Measurements from ENCODE around the gene DCP1B. TPM values are rescaled to one million over a fixed set of nuclear protein-coding genes. Genes with fewer than 3 reads are reported as not detected.

Gene DCP1B
- total and polyA plus RNA-seq, 2 donors (not counting 3 experiments of a cell fraction or from before 2014, with no cell fraction given): 11.2 to 19.8 TPM

DNA sequence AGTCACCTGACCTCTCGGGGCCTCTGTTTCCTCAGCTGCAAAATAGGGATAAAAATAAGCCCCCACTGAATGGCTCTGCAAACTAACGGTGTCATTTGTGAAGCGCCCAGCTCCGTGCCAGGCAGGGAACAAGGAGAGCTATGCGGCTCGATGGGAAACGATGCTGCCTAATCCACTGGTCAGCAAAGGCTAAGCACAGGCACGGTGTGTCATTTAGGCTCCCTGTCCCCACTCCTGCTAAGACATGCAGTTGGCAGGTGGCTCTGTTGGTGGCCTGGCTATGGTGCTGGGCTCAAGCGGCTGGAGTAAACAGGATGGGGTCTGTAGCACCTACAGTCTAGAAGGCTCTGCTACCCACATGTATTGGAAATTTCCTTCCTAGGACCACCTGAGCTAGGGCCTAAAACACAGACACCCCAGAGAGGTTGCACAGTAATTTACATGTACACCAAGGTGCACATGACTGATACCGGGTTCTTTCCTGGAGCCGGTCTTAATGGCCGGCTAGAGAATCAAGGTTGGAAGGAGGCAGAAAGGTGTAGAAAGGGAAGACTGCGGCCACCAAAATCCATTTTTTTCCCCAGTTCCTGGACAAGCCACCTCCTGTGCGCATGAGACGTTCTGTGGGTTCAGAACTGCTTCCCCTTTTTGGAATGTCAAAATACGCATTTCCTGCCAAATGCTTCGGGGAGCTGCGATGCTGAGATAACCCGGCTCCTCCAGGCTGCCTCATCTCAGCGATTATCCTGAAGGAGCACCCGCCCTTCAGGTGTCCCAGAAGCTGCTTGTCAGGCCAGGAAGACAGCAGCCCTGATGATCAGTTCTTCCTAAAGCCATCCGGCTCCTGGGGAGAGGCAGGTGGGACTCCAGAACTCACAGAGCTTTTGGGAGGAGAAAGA is 86.8 kb downstream of the DCP1B start:
- dilution Hi-C loops (cut with MboI; ENCODE audit: extremely low pct_ligation_motif_present, low sequenced_read_pairs): no loop called here

More for the DNA sequence above, 86.8 kb downstream of the DCP1B start:
- no peaks in the 10 kb centered on the region for H3K9me3 ChIP-seq (replicated peaks; ENCODE audit: control insufficient read depth, insufficient read depth, low read length)
- DNase-seq (ENCODE audit: low read depth, low spot score): no peak
- peaks cover 1 to 3% of the 10 kb centered on the region in 2 experiments for H3K27me3 ChIP-seq (ENCODE audit: control insufficient read depth in 2 of 2, insufficient read depth in 2 of 2, low read length in 2 of 2)
- no peaks in the 10 kb centered on the region for H3K9me1 ChIP-seq (replicated peaks; ENCODE audit: control insufficient read depth, extremely low read depth, insufficient read depth, low read length)
- no peak for FAIRE-seq
- POLR2A ChIA-PET: no interaction called here
- H3K36me3 ChIP-seq (ENCODE audit: control insufficient read depth in 2 of 2, extremely low read depth in 1 of 2, insufficient read depth in 2 of 2, low read length in 2 of 2): no peaks in the 10 kb centered on the region
- no TSS peak for BruUV-seq (replicated peaks)
- no peak overlapping the region for H2AFZ ChIP-seq (ENCODE audit: low read depth, low read length)
- H3K4me1 ChIP-seq (ENCODE audit: control insufficient read depth, extremely low read depth, insufficient read depth, low read length): no peaks in the 10 kb centered on the region
- no peaks in the 10 kb centered on the region for H4K20me1 ChIP-seq (replicated peaks; ENCODE audit: control insufficient read depth, extremely low read depth, insufficient read depth, low read length)
- no peak overlapping the region for H3K4me2 ChIP-seq (ENCODE audit: insufficient read depth, low read length)
- CTCF ChIA-PET: interaction anchor here (1.7 kb wide), 1 partner anchor 23 kb away, joined by 4 read pairs; no protein-coding TSS in a partner anchor
- TF ChIP-seq, protein P1, sequence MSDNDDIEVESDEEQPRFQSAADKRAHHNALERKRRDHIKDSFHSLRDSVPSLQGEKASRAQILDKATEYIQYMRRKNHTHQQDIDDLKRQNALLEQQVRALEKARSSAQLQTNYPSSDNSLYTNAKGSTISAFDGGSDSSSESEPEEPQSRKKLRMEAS (IDR thresholded peaks at IDR 0.05; ENCODE audit: insufficient read depth, insufficient read length): no peak
- TF ChIP-seq MYC (IDR thresholded peaks at IDR 0.05; ENCODE audit: low read depth, low read length) (no peak), JUN (IDR thresholded peaks at IDR 0.05; ENCODE audit: borderline replicate concordance, insufficient read depth, insufficient read length, low read depth) (no peak), FOS (IDR thresholded peaks at IDR 0.05; ENCODE audit: borderline replicate concordance, insufficient read depth, low read length) (no peak), POLR2A (IDR thresholded peaks at IDR 0.05; ENCODE audit: low read depth, low read length) (no peak), EZH2 (IDR thresholded peaks at IDR 0.05; ENCODE audit: borderline replicate concordance, low read depth, low read length, severe bottlenecking) (no peak), POLR2AphosphoS5 (IDR thresholded peaks at IDR 0.05; ENCODE audit: insufficient read depth, low read depth, low read length) (no peak), GATA2 (IDR thresholded peaks at IDR 0.05; ENCODE audit: insufficient read depth, insufficient read length, low read depth, low read length) (no peak)
- TF ChIP-seq, protein P2, sequence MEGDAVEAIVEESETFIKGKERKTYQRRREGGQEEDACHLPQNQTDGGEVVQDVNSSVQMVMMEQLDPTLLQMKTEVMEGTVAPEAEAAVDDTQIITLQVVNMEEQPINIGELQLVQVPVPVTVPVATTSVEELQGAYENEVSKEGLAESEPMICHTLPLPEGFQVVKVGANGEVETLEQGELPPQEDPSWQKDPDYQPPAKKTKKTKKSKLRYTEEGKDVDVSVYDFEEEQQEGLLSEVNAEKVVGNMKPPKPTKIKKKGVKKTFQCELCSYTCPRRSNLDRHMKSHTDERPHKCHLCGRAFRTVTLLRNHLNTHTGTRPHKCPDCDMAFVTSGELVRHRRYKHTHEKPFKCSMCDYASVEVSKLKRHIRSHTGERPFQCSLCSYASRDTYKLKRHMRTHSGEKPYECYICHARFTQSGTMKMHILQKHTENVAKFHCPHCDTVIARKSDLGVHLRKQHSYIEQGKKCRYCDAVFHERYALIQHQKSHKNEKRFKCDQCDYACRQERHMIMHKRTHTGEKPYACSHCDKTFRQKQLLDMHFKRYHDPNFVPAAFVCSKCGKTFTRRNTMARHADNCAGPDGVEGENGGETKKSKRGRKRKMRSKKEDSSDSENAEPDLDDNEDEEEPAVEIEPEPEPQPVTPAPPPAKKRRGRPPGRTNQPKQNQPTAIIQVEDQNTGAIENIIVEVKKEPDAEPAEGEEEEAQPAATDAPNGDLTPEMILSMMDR (IDR thresholded peaks at IDR 0.05; ENCODE audit: extremely low read depth in 1 of 2, insufficient read depth in 1 of 2, low read depth in 1 of 2, low read length in 2 of 2): no peak
- H3K4me3 ChIP-seq (replicated peaks in 1 of 3; ENCODE audit: insufficient read depth in 1 of 3, low read depth in 1 of 3, low read length in 3 of 3): no peak overlapping the region
- intact Hi-C loops (cut with micrococcal nuclease): no loop called here
- H3K9ac ChIP-seq (replicated peaks; ENCODE audit: extremely low read depth, insufficient read depth, low read length): no peak overlapping the region
- no peaks in the 10 kb centered on the region for H3K79me2 ChIP-seq (ENCODE audit: control insufficient read depth, insufficient read depth, low read length)
- H3K27ac ChIP-seq (ENCODE audit: insufficient read depth, low read depth, low read length): no peak overlapping the region

Data from endothelial cell of umbilical vein (primary cell).